Iris pigment epithelial cell (primary cell): Measurements from ENCODE around the gene CNNM3.
"Not testable (repeated sequence)": the region's sequence is repeated elsewhere in the genome, so short reads cannot be mapped to it uniquely, and the experiment has no call there.

Source experiments
- DNase-seq: peaks from one replicate; pipeline ENCODE4 v3.0.0-alpha.2; 2011; ENCODE audit warnings: low read depth

CNNM3 gene

DNA sequence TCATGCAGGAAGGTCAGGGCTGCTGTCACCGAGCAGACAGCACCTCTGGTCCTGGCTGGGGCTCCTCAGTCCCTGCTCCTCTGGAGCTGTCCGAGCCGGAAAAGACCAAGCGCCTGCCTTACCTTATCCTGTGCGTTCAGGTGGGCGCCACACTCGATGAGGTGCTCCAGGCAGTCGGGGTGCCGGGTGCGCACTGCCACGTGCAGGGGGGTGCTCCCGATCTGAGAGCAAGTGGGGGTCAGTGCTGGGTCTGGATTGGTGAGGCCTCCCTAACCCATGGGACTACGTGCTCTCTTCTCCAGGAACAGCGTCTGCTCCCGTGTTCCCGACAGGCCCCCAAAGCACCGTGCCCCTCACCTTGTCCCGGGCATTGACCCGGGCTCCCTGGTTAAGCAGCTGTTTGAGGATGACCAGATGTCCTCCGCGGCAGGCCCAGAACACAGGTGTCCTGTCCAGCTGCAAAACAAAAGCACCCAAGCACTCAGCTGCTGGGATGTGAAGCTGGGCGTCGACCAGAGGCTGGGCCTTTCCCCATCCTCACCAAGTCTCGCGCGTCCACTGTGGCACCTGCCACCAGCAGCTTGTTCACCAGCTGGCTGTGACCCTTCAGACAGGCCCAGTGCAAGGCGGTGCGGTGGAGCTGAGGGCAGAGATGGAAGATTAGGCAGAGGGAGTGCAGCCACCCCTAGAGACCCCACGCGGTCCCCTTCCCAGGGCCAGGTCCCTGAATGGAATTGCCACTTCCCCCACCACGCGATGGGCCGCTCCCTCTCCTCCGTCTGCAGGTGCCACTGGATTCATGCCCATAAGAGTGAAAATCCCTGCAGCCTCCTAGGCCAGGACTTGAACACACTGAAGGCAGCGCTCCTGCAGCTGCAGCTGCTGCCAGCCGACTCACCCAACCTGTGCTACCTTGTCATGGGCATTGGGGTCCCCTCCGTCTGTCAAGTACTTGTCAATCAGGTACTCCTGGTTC lies 24.1 kb downstream of the CNNM3 start:
- DNase-seq, result no peak

DNA sequence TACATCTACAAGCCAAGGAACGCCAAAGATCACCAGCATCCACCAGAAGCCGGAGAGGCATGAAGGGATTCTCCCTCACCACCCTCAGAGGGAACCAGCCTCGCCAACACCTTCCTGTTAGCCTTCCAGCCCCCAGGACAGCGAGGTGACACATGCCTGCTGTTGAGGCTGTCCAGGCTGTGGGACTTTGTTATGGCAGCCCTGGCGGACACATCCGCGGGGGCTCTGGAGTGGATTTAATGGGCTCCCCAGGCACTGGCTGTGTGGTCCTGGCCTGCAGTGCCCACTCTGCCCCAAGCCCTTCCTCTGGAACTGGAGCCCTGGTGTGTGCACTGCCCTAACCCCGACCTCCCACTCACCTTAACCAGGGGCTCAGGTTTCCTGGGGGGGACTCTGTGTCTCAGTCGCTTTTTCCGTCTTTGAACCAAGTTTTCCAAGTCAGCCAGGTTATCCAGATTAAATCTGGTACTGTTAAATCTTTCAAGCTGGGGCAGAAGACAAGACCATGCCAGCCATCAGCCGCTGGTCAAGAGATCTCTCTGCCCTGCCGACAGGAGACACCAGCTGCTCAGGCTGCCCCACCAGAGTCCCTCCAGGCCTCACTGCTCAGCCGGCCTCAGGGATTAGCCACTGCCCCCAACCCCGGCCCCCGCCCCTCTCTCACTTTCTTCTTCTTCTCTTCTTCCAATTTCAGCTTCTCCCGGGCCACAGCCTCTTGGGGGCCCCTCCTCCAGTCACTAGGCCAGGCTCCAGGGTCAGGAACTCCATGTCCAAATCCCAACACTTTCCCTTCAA lies 25.8 kb downstream of the CNNM3 start:
- DNase-seq, result no peak

DNA sequence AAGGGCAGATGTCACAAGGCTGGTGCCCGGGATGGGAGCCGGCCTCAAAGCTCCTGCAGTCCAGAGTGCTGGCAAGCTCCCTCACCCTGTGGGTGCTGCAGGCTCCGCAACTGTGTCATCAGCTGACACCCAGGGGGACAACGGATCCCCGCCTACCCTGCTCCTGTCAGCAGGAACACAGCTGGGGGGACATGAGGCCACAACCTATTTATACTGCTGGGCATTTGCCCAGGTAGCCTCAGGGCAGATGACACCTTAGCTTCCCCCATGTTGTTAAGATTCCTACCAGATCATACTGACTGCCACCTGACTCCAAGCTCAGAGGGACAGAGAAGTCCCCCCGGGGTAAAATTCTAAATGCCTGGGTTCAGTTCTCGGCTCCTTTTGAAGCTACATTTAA lies 26.5 kb downstream of the CNNM3 start:
- DNase-seq, result no peak

DNA sequence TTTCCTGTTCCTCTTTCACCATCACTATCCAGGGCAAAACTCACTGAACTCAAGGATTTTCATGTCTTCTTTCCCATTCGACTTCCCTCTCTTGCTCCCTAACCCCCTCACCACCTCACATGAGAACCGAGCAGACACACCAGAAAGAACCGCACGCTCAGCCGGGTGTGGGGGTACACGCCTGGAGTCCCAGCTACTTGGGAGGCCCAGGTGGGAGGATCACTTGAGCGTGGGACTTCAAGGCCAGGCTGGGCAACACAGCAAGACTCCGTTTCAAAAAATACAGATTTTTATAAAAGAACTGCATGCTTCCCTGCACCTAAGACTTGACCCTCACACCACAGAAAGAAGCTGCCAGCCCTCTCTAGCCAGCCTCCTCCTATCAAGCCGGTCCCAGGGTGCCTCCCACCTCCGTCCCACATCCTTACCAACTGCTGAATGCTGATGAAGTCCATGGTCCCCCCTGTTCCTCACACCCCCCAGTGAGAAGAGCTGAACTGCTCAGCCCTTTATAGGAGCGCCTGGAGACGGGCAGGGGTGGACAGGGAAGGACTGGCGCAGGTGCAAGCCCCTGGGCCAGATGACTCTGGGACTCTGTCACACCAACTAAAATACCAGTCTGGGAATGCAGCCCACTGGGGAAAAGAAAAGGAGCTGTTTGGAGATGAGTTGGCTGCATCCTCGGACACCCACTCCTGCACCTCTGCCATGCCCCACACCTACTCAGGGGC lies 27.6 kb downstream of the CNNM3 start, which contains the start of gene ANKRD23:
ANKRD23 (minus strand) TSS at position 484 of the 731 bp plus-strand sequence; CDS start at position 455, 29 bp downstream.
- DNase-seq, result no peak

DNA sequence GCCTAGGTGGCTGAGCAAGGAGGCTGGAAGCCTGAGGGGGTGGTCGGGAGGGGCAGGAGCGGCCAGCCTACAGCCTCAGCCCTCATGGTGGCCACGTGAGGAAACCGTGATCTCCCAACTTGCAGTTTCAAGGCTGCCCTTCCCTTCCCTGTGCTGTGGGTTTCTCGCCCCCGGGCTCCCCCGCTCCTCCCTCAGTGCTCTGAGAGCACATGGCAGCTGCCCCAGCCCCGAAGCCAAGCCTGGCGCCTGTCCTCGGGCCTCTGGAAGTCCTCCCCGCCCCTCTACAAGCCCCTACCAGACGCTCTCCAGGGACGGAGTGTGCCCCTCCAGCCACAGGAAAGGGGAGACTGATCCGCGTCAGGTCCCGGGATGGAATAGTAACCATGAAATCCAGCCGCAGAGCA lies 28.3 kb downstream of the CNNM3 start:
- no peak for DNase-seq

DNA sequence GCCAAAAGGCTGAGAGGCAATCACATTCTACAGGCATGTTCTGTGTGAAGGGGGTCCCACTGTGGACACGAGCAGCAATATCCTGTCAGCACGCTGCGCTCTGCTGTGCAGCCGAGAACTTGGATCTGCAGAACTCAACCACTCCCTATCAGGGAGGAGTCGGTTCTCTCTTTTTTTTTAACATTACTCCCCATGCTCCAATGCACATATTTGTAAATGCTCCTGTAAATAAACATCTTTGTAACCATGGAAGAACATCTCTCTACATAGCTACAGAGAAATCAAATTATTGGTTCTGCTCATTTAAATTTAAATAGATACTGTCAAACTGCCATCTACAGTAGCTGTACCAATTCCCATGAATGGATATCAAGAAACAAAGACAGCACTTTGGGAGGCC lies 30.8 kb downstream of the CNNM3 start:
- DNase-seq, result no peak

DNA sequence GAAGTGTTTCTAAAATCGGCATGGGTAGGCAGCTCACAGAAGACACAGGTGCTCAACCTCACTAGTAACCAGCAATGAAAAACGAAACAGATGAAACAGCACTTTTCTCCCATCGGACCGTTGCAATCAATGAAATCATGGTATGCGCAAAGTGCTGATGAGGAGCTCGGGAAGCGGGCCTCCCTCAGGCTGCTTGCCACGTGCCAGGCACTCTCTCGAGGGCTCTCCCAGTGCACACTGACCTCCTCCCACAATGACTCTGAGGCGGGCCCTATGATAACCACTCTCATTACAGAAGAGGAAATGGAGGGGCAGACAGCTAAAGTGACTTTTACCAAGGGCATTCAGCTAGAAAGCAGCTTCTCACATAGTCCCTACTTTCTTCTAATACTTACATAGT lies 31.5 kb downstream of the CNNM3 start:
- DNase-seq, result no peak

DNA sequence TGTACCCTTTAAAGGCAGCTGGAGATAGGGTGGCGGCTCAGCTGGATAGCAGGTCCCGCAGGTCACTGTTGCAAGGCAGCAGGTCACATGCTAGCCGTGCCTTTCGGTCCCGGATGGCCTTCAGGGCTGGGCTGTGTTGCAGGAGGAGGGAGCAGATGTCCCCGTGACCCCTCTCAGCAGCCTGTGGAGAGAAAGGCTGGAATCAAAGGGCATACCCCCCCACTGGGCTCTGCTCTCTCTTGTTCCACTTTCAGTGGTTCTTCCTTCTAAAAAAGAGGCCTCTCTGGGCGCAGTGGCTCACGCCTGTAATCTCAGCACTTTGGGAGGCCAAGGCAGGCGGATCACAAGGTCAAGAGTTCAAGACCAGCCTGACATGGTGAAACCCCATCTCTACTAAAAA lies 32.2 kb downstream of the CNNM3 start:
- no peak for DNase-seq

DNA sequence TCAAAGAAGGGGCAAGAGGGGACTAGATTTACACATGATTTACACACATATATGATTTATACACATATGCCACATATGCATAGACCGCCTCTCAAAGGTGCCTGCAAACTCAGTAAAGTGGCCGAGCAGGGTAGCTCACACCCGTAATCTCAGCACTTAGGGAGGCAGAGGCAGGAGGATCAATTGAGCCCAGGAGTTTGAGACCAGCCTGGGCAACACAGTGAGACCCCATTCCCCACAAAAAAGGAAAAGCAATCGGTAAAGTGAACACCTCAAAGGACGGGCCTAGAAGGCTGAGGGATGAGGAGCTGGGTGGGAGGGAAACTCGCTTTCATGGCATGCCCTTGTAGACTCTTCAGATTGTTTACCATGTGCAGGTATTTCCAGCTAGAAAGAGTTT lies 36.6 kb downstream of the CNNM3 start:
- DNase-seq, result no peak

DNA sequence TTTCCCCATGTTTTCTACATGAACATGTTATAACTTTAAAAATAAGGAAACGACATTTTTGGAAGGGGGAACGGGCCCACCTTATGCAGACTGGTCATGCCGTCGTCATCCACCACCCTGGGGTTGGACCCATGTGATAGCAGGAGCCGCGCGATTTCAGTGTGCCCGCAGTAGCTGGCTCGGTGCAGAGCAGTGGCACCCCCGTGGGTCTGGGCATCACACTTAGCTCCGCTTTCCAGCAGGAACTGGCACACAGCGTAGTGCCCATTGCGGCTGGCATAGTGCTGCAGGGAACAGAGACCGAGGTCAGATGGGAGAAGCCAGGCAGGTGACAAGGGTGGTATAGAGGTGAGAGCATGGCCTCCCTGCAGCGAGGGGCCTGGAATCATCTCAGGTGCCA lies 37.3 kb downstream of the CNNM3 start:
- DNase-seq, result no peak

DNA sequence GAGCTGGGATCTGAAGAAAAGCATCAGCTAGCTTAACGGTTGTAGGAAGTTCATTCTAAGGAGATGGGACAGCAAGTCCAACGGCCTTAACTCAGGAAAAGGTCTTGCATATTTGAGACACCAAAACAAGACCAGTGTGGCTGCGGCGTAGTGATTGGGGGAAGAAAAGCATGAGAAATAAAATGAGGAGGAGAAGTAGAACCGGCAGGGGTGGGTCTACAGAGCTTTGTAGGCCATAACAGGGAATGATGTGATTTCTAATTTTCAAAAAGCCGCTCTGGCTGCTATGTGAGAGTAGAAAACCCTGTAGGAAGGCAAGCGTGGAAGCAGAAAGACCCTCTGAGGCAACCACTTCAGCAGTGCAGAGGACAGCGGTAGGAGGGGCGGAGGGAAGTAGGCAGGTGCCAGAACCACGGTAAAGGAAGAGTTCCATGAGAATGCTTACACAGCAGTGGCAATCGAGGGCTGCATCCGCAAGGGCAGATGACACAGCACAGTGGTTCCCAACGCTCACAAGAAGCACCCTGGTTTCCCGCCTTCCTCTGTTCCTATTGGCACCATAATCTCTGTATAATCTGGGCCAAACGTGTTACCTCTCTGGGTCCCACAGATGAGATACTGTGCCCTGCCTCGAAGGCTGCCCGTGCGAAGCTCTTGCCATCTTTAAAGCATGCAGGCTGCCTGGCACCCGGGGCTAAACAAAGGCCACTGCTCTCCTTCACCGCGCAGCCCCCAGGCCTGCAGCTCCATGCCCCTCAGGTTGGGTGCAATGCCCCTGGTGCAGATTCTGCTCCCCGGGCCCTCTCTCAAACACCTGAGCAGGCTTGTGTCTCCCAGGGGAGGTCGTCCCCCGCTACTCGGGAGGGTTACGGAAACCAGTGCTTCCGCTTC lies 41.0 kb downstream of the CNNM3 start:
- peak; percentile 28 for DNase-seq

DNA sequence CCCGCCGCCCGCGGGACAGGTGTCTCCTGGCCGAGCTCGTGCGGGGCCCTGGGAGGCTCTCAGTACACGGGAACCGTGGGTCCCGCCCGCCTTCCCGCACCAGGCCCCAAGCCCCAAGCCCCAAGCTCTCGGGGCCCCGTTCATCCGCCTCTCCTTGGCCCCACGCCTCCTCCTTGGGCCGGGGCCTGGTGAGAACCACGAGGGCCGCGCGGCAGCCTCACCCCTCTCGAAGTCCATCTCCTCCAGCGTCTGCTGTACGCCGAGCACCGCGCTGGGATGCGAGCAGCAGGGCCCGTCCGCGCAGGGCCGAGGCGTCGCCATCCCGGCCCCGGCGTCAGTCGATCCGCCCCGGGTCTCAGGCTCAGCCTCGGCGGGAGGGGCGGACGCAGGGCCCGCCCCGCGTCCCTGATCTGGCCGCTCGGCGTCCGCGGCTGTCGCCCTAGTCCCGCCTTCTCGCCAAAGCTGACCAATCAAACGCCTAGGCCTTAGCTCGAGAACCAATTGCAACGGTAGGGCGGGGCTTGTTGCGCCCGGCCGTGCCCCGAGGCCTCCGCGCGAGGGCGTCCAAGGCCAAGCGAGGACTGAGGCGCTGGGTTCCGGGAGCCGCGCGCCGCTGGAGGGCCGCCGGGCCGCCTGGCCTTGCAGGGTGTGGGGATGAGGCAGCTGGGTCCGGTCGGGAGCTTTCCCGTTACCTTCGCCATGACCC lies 41.8 kb downstream of the CNNM3 start, which contains the start of gene ANKRD39:
ANKRD39 (minus strand) TSS at position 350 of the 706 bp plus-strand sequence; CDS start at position 321, 29 bp downstream.
- peak; percentile 97 for DNase-seq

DNA sequence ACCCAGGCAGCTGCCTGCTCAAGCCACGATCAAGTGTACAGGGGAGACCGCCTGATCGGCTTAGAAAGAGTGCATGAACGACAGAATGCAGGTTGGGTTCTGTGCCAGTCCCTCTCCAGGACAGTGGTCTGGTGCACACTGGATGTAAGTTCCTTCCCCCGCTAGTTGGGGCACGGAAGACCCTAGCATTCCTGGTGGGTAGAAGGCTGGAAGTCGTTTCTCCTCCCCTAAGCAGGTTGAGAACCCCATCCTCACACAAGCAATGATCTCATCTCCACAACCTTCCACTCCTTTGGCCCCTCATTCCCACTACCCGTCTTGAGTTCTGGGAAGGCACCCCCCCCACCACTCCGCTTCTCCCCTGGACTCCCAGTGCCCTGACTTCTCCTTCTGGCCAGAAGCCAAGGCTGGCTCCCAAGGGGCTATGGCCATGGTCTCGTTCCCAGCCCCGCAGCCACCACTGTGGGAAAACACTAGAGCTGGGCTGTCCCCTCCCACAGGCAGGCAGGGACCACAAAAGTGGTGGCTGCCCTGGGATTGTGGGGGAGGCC lies 43.1 kb downstream of the CNNM3 start:
- DNase-seq, result no peak

DNA sequence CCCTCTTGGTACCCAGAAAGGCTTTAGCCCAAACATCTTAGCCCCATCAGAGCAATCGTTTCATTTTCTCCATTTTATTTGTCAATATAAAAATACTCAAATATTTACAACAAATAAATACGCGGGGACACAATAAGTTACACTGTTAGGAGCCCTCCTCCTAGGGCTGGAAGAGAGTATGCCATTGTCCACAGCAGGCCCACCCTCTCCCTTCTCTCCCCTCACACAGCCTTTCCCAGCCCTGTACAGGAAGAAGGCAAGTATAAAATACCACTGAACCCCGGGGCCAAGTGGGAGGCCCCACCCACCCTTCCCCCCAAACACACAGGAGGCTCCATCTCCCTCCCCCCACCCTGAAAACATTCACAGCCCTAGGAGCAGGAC lies 43.6 kb downstream of the CNNM3 start:
- DNase-seq, result no peak

DNA sequence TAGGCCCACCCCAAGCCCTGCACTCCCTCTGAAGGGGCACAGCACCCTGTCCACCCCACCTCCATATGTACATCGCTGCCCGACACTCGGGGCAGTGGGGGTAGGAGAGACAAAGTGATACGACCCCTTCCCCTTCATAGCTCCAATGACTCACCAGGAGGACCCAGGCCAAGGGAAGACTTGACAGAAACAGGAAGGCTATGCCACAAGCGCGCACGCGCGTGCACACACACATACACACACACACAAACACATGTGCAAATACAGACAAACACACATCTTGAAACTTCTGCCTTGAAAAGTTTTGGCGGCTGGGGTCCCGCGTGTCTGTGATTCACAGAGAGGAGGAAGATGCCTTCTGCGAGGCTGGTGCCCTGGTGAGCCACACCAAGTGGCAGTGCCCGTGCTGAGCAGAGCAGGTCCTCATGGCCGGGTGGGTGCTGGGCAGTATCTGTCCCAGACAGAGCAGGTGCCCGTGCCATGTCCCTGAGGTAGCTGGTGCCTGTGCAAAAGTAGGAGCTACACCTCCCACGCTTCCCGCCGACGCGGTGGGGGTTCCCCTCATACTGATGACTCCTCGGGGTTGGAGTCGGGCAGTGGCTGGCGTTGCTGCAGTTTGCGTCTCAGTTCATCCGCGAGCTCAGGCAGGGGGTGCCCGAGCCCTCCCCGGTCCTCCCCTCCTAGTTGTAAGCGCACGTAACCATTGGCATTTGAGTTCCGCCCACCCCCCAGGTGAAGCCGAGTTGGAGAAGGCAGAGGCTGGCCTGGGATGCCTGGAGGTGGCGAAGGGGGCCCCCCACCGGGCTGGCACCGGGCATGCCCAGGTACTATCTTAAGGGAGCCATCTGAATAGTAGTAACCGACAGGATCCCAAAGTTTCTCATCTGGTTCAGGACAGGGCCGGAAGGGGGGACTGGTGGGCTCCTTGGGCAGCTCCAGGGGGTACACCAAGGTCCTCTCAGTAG lies 44.3 kb downstream of the CNNM3 start:
- DNase-seq, result no peak

DNA sequence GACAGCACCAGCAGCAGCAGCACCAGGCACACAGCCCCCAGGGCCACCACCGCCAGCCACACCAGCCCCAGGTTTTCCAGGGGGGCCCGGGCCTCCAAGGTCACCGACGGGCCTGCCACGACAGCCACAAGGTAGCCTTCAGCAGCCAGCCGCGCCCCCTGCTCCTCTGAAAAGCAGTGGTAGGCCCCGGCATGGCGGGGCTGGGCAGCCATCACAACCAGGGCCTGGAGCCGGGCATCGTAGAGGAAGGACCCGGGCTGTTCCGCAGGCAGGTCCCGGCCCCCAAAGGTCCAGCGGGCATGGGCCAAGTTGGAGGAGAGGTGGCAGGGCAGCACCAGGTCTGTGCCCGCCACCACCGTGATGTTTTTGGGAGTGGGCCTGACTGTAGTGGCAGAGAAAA lies 45.0 kb downstream of the CNNM3 start:
- DNase-seq, result no peak

DNA sequence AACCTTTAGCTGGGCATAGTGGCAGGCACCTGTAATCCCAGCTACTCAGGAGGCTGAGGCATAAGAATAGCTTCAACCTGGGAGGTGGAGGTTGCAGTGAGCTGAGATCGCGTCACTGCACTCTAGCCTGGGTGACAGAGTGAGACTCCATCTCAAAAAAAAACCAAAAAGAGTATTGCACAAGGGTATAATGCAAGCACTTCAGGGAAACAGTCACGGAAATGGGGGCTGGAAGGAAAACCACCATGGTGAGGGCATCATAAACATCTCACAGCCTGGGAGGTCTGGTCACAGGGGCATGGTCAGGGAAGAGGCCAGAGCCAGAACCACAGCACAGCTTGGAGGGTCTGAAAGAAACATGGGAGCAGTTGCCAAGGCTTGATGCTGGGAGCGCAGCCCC lies 47.0 kb downstream of the CNNM3 start:
- not testable (repeated sequence) for DNase-seq

DNA sequence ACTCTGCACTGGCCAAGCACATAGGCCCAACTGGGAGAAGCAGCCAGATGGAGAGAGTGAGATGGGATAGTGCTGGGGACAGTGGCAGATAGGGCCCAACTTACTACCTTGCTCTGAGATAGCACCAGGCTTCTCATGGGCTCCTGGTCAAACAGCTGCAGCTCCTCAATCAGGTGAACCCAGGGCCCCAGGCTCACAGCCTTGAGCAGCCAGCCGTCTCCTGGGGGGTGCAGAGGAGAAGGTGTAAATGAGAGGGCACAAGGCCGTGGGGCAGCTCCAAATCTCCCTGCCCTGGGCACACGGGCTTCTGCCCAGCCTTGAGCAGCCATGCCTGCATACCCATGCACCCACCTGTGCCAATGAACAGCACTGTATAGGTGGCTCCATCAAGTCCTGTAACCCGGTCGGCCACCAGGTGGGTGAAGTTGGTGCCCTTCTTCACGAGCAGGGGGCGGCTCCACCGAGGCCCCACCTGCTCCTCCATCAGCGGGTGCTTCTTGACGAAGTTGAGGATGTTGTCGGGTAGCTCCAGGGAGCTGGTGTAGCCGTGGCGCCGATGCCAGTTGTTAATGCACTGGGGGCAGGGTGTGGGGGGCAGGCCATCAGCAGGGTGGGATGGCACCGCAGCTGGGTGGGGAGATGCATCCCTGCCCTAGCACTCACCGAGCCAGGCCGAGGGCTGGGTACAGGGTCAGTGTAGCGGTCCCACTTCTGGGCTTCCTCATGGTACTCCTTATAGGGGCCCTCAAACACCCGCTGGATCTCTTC lies 47.7 kb downstream of the CNNM3 start:
- DNase-seq, result no peak
